Measurements from ENCODE around the gene API5. TPM values are rescaled to one million over a fixed set of nuclear protein-coding genes. Genes with fewer than 3 reads are reported as not detected.

API5 gene
- total and polyA plus RNA-seq, 2 experiments from 2014 or later, result 44.8 to 107 TPM

DNA sequence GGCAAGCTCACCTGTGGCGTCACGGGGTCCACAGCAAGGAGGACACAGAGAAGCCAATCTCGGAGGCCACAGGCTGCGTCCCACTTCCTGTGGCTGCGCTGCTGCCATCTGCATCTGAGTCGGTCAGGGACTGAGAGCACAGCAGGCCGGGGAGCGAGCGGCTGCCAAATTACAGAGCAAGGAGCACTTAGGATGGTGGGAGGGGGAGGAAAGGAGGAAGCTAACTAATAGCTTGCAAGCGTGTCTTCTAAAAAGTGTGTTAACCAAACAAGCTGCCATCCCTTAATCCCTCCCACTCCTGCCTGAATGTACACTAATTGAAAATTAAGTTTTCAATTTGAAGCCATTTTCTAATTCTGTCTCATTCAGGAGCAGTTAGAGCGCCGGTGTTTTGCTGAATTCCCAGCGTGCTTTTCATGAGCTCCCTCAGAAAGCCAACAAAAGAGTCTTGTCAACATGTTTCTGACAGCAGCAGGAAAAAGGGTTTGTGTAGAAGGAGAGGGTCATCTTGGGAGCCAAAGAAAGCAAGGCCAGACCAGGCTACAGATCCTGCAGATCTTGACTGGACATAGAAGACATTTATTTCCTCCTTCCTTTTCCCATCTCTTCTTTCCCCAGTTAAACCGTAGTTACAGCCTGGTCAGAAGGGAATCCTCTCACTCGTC lies 42.4 kb upstream of the API5 start:
- no peak overlapping the region for H2AFZ ChIP-seq
- H3K27me3 ChIP-seq, result no peaks in the 10 kb centered on the region
- no peaks in the 10 kb centered on the region for H3K9me2 ChIP-seq (replicated peaks; ENCODE audit: insufficient read depth)
- H4K20me1 ChIP-seq (ENCODE audit: insufficient read depth, poor library complexity, severe bottlenecking), result no peaks in the 10 kb centered on the region
- H3K4me2 ChIP-seq, result peak overlapping the region; percentile 10
- no peak overlapping the region for H3K27ac ChIP-seq
- no peak for DNase-seq (ENCODE audit: low spot score)
- WGBS (ENCODE audit: low lambda C conversion rate, missing lambda C conversion rate), result 57% methylated on average over 15 of the region's 15 CpGs
- no peaks in the 10 kb centered on the region for H3K79me2 ChIP-seq
- no peaks in the 10 kb centered on the region for H3K9me3 ChIP-seq (ENCODE audit: low read depth)
- TF ChIP-seq CTCF (IDR thresholded peaks at IDR 0.05; ENCODE audit: poor library complexity) (no peak), EZH2phosphoT487 (IDR thresholded peaks at IDR 0.05; ENCODE audit: low read depth, severe bottlenecking, unreplicated experiment) (no peak), EZH2 (IDR thresholded peaks at IDR 0.05; ENCODE audit: borderline replicate concordance) (no peak)
- H3K36me3 ChIP-seq (replicated peaks; ENCODE audit: insufficient read depth, low read depth), result no peaks in the 10 kb centered on the region
- no peak overlapping the region for H3K4me3 ChIP-seq
- H3K4me1 ChIP-seq (ENCODE audit: insufficient read depth), result no peaks in the 10 kb centered on the region

DNA sequence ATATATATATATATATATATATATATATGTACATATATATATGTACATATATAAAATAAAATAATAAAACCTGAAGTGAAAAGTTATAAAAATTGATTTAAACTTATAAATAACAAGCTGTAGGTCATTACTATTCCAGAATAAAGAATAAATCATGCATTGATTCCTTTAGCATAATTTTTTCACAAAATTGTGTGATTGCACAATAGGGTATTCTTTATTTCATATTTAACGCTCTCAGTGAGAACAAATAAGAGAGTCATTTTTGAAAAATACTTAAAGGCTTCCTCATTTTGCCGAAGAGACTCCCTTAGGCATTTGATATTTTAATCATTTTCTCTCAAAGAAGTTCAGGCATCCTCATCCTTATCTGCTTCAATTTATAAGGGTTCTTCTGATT lies 41.3 kb upstream of the API5 start:
- Histone ChIP-seq H3K9me2 (replicated peaks; ENCODE audit: insufficient read depth) (no peaks in the 10 kb centered on the region), H3K4me1 (ENCODE audit: insufficient read depth) (no peaks in the 10 kb centered on the region), H3K79me2 (no peaks in the 10 kb centered on the region), H2AFZ (no peak overlapping the region), H3K9me3 (ENCODE audit: low read depth) (no peaks in the 10 kb centered on the region), H3K4me2 (no peak overlapping the region), H3K27me3 (no peaks in the 10 kb centered on the region), H3K36me3 (replicated peaks; ENCODE audit: insufficient read depth, low read depth) (no peaks in the 10 kb centered on the region), H4K20me1 (ENCODE audit: insufficient read depth, poor library complexity, severe bottlenecking) (no peaks in the 10 kb centered on the region), H3K27ac (no peak overlapping the region), H3K4me3 (no peak overlapping the region)
- WGBS (ENCODE audit: low lambda C conversion rate, missing lambda C conversion rate), result 94% methylated on average over 2 of the region's 2 CpGs
- no peak for DNase-seq (ENCODE audit: low spot score)
- TF ChIP-seq EZH2phosphoT487 (IDR thresholded peaks at IDR 0.05; ENCODE audit: low read depth, severe bottlenecking, unreplicated experiment) (no peak), CTCF (IDR thresholded peaks at IDR 0.05; ENCODE audit: poor library complexity) (no peak), EZH2 (IDR thresholded peaks at IDR 0.05; ENCODE audit: borderline replicate concordance) (no peak)

GRCh38 chr11:43278193-43278956 lies 33.4 kb upstream of the API5 start:
- H2AFZ ChIP-seq, result no peak overlapping the region
- no peaks in the 10 kb centered on the region for H3K79me2 ChIP-seq
- H3K4me2 ChIP-seq, result no peak overlapping the region
- no peaks in the 10 kb centered on the region for H4K20me1 ChIP-seq (ENCODE audit: insufficient read depth, poor library complexity, severe bottlenecking)
- H3K27ac ChIP-seq, result no peak overlapping the region
- H3K36me3 ChIP-seq (replicated peaks; ENCODE audit: insufficient read depth, low read depth), result no peaks in the 10 kb centered on the region
- TF ChIP-seq CTCF (IDR thresholded peaks at IDR 0.05; ENCODE audit: poor library complexity) (peak; percentile 60), EZH2 (IDR thresholded peaks at IDR 0.05; ENCODE audit: borderline replicate concordance) (no peak)
- no peaks in the 10 kb centered on the region for H3K9me2 ChIP-seq (replicated peaks; ENCODE audit: insufficient read depth)
- no peaks in the 10 kb centered on the region for H3K4me1 ChIP-seq (ENCODE audit: insufficient read depth)
- no peak overlapping the region for H3K4me3 ChIP-seq
- peak; percentile 45 for DNase-seq (ENCODE audit: low spot score)
- no peaks in the 10 kb centered on the region for H3K9me3 ChIP-seq (ENCODE audit: low read depth)
- WGBS (ENCODE audit: low lambda C conversion rate, missing lambda C conversion rate), result 52% methylated on average over 9 of the region's 9 CpGs
- no peaks in the 10 kb centered on the region for H3K27me3 ChIP-seq

Data from hepatocyte (in vitro differentiated cells).